ENCODE results near the gene SLC12A3.

Gene SLC12A3

DNA sequence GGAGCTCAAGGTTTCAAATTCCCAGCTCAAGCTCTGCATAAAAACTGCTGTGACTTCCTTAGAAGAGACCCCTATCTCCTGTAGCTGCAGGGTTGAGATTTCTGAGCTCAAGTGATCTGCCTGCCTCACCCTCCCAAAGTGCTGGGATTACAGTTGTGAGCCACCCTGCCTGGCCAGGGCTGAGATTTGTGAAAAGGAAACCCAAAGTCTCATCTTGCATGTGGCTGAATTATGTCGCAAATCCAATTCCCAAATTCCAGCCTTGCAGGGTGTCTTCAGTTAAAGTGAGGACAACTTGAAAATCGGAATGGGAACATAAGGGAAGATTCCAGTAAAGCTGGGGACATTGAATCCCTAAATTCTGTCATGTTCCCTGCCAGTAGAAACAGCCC, 82.6 kb downstream of the SLC12A3 start:
- no peak for DNase-seq (ENCODE audit: extremely low read depth, low read depth)

GRCh38 chr16:56948234-56948633, 83.2 kb downstream of the SLC12A3 start:
- TF ChIP-seq, protein P1, sequence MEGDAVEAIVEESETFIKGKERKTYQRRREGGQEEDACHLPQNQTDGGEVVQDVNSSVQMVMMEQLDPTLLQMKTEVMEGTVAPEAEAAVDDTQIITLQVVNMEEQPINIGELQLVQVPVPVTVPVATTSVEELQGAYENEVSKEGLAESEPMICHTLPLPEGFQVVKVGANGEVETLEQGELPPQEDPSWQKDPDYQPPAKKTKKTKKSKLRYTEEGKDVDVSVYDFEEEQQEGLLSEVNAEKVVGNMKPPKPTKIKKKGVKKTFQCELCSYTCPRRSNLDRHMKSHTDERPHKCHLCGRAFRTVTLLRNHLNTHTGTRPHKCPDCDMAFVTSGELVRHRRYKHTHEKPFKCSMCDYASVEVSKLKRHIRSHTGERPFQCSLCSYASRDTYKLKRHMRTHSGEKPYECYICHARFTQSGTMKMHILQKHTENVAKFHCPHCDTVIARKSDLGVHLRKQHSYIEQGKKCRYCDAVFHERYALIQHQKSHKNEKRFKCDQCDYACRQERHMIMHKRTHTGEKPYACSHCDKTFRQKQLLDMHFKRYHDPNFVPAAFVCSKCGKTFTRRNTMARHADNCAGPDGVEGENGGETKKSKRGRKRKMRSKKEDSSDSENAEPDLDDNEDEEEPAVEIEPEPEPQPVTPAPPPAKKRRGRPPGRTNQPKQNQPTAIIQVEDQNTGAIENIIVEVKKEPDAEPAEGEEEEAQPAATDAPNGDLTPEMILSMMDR (IDR thresholded peaks at IDR 0.05; ENCODE audit: low read depth, low read length), result no peak

More for the DNA sequence above, 82.6 kb downstream of the SLC12A3 start:
- TF ChIP-seq, protein P1 (IDR thresholded peaks at IDR 0.05; ENCODE audit: low read depth, low read length), result no peak

DNA sequence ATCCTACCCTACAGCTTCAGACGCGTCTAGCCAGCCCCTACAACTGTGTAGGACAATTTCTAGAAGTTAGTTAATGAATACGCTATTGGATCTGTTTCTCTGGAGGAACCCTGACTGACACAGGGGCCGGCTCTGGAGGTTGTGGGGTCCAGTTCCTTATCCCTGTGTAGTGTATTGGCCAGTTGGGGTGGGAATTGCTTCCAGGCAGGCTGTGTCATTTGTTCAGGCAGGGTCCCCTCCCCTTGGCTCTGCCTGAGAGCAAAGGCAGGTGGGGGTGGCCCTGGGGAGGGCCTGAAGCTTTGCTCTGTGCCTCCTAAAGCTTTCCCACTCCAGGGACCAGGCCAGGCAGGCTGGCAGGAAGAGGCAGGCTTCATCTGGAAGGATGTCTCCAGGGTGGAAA, 85.0 kb downstream of the SLC12A3 start:
- no peak for DNase-seq (ENCODE audit: extremely low read depth, low read depth)
- TF ChIP-seq, protein P1 (IDR thresholded peaks at IDR 0.05; ENCODE audit: low read depth, low read length), result no peak

More at GRCh38 chr16:56948234-56948633, 83.2 kb downstream of the SLC12A3 start:
- DNase-seq (ENCODE audit: extremely low read depth, low read depth), result no peak

GRCh38 chr16:56950455-56950854, 85.4 kb downstream of the SLC12A3 start:
- TF ChIP-seq, protein P1 (IDR thresholded peaks at IDR 0.05; ENCODE audit: low read depth, low read length), result no peak
- no peak for DNase-seq (ENCODE audit: extremely low read depth, low read depth)

DNA sequence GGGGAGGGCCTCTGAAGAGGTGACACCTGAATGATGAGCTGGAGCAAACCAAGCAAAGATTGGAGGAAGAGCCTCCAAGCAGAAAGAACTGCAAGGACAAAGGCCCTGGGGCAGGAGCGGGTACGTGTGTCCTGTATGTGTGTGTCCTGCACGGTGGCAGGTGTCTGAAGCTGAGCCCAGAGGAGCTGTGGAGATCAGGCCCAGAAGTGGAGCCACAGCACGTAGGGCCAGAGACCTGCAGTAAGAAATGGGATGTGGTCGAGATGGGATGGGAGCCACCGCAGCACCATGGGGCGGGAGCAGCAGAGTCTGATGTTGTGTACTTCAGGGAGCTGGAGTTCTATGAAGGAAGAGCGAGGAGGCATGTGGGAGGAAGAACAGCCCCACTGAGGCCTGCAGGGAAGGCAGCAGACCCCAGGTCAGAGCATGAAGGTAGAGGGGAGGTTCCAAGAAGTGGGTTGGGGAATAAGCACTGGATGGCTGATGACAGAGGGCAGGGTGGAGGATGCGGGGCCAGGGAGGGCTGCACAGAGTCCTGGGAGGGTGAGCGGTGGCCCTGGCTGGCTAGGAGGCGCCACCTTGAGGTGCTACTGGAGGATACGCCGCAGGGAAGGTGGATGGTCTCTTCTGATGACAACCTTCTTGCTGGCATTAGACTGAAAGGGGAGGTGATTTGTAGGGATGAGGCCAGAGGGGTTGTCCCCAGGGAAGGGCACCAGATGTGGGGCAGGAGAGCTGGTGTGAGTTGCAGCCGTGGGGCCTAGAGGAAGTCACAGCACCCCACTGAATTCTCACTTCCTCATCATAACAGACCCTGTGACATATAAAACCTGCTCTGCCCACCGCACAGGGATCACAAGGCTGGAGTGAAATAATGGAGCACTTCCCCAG, 86.1 kb downstream of the SLC12A3 start:
- TF ChIP-seq, protein P1 (IDR thresholded peaks at IDR 0.05; ENCODE audit: low read depth, low read length), result peak; percentile 74
- no peak for DNase-seq (ENCODE audit: extremely low read depth, low read depth)

DNA sequence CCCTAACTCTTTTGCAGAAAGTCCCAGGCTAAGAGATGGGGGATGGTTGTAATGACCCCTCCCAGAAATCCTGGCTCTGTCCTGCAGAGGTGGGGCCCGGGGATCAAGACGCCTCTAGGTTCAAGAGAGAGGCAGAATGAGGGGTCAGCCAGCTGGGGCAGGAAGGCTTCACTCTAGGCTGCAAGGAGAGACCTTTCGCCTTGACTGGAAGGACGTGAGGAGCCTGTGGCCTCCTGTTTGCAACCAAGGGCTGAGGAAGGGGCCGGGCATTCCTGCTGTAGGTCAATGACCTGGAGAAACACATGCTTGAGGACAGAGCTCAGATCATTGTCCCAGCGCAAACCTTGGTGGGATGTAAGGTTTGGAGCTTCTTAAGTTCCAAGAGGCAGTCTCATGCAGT, 88.0 kb downstream of the SLC12A3 start:
- DNase-seq (ENCODE audit: extremely low read depth, low read depth), result no peak
- TF ChIP-seq, protein P1 (IDR thresholded peaks at IDR 0.05; ENCODE audit: low read depth, low read length), result no peak

GRCh38 chr16:56956076-56956475, 91.1 kb downstream of the SLC12A3 start:
- no peak for DNase-seq (ENCODE audit: extremely low read depth, low read depth)
- TF ChIP-seq, protein P1 (IDR thresholded peaks at IDR 0.05; ENCODE audit: low read depth, low read length), result no peak
